ENCODE measurements around the gene LIF.

The LIF gene

DNA sequence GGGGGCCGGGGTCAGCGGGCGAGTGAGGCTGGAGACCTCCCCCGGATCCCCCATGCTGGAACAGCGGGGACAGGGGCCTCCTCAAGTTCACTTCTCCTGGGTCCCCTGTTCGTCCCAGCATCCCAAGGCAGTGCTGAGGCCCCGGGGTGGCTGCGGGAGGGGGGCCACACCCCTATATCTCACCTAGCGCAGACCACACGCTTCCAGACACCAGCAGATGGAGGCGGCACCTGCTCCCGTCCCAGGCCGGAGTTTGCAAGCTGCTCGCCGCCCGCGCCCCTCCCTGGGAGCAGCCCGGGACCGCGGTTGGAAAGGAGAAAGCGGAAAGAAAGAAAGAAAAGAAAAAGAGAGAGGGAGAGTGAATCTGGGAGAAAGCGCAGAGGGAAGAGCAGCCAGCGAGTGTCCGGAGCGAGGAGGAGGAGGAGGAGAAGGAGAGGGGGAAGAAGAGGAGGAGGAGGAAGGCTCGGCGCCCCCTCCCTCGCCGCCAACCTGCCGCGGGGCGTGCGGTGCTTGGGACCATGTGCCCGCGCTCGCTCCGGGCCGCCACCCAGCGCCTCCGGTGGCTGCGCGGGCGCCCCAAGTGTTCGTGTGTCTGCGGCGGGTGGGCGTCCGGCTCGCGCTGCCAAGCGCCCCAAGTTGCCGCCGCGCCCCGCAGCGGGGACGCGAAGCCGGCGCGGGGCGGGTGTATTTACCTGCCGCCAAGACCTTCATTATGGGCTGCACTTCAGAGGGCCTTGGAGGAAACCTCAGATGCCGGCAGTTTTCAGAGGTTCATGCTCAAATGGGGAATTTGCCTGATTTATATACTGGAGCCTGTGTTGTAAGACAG is at the start of gene LIF:
TSS of gene LIF (minus strand) at position 775 of the 829 bp plus-strand sequence. CDS start at position 711, 64 bp downstream.
- DNase-seq: no peak

GRCh38 chr22:30296324-30296723 is 49.8 kb upstream of the LIF start:
- DNase-seq: no peak

DNA sequence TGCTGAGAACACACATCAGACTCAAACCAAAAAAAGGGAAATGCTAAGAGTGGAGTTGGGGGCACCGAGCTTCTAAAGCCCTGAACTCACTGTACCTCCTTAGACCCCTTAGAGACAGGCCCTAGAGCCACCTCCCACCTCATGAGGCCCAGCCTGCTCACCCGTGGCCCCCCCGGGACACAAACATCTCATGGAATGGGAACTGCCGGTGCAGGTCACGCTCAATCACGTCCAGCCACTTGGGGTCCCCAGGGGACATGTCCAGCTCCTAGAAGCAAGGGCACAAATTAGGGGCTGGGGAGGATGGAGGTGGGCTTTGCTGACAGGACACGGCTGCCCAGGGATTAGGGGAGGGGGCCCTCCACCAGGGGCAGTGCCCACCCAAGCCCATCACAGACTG is 49.0 kb upstream of the LIF start:
- no peak for DNase-seq

GRCh38 chr22:30294830-30295229 is 48.3 kb upstream of the LIF start:
- no peak for DNase-seq

- no peak for DNase-seq
Measured at GRCh38 chr22:30294066-30294465, 47.5 kb upstream of the LIF start.

GRCh38 chr22:30293026-30293425 is 46.5 kb upstream of the LIF start:
- no peak for DNase-seq

- no peak for DNase-seq
Measured at GRCh38 chr22:30292069-30292970, 45.8 kb upstream of the LIF start.

DNA sequence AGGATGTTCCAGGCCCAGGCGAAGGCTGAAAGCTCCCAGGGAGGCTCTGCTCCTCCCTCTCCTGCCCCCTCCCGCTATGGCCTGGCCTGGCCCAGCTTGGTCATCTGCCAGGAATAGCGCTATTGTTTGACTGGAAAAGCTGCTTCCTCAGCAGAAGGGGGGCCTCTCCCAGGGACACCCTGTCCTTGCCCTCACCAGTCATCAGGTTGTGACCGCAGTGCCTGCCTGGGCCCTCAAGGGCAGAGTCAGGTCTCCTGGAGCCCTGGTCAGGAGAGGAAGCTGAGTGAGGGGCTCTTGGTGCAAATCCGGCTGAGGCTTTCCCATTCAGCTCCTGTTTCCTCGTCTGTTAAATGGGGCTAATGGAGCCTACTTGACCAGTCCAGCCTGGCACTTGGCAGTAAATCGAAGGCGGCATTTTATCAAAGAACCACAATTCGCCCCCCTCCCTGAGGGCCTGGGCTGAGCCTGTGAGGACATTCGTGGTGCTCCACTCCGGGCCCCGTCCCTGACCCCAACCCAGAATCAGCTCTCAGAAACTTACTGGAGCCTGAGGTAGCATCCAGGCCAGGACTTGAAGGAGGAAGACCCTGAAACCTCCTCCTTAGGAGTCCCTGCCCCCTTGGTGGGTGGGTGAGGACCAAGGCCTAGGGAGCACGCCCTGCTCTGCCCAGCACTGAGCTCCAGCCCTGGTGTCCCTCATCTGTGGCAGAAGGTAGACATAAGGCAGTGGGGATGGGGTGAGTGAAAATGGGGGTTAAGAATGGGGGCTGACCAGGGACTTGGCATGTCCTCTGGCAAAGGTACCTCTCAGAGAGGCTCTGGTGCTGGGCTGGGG is 44.7 kb upstream of the LIF start:
- no peak for DNase-seq

GRCh38 chr22:30290342-30291057 is 43.9 kb upstream of the LIF start:
- DNase-seq: no peak

GRCh38 chr22:30289980-30290313 is 43.4 kb upstream of the LIF start:
- DNase-seq: peak; percentile 30

DNA sequence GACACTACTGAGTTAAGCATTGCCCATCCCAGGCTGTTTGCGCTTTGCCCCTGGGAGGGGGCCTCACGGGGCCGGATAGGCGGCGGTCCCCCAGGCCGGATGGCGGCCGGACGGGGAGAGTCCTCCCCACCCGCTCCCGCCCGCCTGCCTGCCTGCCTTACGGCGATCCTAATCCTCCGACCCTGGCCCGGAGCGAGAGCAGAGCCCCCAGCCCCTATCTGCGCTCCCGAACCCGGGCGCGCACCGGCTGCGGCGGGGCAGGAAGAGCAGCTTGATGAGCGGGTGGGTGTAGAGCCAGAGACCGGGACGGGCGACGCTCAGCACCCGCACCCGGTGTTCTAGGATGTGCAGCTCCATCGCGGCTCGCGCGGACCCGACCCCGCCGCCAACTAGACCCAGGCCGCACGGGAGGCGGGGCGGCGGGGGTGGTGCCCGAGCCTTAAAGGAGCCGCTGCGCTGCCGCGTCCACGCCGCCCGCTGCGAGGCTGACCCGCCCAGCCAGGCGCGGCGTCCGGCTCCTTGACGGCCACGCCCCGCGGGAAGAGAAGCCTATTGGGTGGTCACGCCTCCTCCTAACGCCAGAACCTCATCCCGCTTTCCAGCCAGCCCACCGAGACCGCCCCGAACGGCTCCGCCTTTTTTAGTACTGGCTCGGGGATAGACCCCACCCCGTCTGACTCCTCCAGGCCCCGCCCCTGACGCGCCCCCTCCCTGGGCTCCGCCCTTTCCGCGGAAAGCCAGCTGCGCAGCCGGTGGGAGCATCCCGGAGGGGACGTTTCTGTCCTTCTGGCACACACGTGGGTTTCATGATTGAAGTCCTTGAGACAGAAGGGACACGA is 42.8 kb upstream of the LIF start, which contains the start of gene CASTOR1:
TSS of gene CASTOR1 (minus strand) at position 365 of the 839 bp plus-strand sequence. CDS start at position 357, 8 bp downstream.
- DNase-seq: peak; percentile 90

- no peak for DNase-seq
Measured at GRCh38 chr22:30288419-30289140, 42.0 kb upstream of the LIF start.

- DNase-seq: peak; percentile 88
Measured at GRCh38 chr22:30287648-30288418, 41.3 kb upstream of the LIF start.

- DNase-seq: peak; percentile 73
Measured at GRCh38 chr22:30286813-30287647, 40.5 kb upstream of the LIF start.

DNA sequence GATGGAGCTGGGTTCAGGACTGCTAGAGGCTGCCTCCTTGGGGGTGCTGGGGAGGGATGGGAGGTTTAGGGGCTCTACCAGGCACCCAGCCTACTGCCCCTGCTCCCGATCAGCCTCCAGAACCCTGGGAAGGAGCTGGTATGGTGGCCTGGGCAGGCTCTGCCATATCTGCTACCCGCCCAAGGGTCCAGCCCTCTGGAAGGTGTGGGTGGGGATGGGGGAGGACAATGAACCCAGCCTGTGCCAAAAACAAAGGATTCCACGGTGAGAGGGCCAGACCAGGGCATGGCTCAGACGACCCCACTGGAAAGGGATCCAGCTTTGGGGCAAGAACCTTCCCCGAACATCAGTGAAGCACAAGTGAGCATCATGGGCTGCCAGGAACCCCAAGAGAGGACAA is 39.8 kb upstream of the LIF start:
- DNase-seq: no peak

DNA sequence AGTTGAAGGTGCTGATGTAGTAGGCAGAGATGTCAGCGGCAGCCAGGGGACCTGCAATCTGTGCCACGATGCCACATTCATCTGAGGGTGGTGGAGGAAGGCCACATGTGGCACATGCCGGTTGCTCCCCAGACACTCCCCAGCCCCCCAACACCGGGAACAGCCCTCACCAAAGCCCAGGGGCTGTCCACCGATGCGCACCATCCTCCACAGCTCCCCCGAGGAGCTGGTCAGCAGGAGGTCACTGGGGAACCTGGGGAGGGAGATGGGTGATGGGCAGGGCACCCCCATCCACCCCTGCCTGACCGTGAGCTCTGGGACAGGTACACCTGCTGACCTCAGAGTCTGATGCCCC is 39.3 kb upstream of the LIF start:
- no peak for DNase-seq

DNA sequence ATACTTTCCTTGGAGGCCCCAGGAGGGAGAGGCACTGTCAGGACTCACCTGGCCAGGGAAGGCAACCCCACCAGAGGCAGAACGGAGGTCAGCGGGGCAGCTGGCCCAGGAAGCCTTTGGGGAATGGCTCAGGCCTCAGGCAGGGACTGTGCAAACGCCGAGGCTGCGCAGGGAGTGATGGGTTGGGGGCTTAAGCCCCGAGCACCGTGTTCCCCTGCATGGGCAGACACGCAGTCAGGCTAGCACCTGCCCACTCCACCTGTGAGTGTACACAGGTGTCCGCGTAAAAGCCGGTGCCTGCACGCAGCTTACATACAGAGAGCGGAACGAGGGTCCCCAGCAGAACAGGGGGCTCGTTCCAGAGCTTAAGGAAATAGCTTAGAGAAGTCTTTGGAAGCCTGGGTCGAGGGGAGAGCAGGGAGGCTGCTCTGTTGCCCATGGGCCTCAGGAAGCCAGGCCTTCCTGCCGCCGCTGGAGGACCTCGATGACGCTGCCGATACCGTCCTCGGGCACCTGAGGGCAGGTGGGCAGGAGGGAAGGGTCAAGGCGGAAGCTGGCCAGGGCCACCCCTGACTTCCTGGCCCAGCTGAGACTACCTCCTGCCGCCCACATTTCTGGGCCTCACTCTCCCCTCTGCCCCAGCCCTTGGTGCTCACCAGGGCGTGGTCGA is 38.8 kb upstream of the LIF start:
- DNase-seq: no peak

- no peak for DNase-seq
Measured at GRCh38 chr22:30284666-30285065, 38.1 kb upstream of the LIF start.
